GM20000 (cell line): ENCODE data around the gene PCBP4.

Source experiments
- DNase-seq: peaks from one replicate; pipeline ENCODE4 v3.0.0; 2012; ENCODE audit warnings: low spot score
- CTCF ChIP-seq: IDR thresholded peaks from 2 replicates; pipeline ENCODE4 v1.5.1; 2012; ENCODE audit warnings: mild to moderate bottlenecking, control low read depth; ENCODE audit errors: extremely low read depth, missing control alignments

The PCBP4 gene

DNA sequence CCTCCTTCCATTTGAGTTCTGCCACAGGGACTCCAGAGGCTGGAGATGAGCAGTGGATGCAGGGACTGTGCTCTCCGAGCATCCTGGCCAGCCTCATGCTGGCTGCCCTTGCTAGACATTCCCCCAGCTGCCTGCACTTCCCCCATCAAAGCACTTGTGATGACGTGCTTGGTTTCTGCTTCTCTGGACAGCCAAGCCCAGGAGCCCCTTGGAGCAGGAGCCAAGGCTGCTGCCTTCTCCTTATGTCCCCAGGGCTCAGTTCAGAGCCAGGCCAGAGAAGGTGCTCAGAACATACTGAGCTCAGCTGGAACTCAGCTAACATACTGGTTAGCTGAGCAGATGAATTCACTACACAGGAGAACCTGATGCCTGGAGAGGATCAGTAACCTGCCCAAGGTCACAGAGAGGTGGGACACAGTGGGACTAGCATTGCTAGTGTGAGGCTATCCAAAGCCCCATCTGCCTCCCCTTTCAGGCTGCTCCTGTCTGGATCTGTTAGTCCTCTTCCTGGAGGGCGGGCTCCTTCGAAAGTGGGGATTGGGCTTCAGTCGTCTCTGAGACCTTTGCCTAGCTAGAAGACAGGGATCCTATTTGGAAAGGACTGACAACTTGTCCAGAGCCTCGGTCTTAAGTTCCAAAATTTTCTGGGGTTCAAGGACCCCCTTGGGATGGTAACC is 4.3 kb downstream of the PCBP4 start:
- DNase-seq, result no peak
- TF ChIP-seq CTCF, result no peak

- no peak for DNase-seq
- TF ChIP-seq CTCF, result no peak
These were observed 5.4 kb downstream of the PCBP4 start for GRCh38 chr3:51961602-51962569.

DNA sequence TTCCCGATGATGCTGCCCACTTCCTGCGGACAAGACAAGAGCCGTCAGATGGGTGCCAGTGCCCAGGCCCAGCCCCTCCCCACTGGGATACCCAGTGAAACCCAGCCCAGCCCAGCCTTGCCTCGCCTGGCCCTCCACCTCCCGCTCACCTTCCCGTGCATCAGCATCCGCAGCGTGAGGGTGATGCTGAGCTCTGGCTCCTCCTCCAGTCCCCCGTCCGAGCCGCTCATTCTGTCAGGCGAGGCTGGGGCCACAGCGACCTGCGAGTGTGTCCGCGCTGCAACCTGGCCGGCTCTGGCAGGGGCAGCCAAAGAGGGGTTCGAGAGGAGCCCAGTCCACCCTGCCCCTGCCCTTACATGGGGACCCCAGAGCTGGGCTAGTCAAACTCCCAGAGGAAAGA is 6.2 kb downstream of the PCBP4 start:
- TF ChIP-seq CTCF, result no peak
- no peak for DNase-seq

DNA sequence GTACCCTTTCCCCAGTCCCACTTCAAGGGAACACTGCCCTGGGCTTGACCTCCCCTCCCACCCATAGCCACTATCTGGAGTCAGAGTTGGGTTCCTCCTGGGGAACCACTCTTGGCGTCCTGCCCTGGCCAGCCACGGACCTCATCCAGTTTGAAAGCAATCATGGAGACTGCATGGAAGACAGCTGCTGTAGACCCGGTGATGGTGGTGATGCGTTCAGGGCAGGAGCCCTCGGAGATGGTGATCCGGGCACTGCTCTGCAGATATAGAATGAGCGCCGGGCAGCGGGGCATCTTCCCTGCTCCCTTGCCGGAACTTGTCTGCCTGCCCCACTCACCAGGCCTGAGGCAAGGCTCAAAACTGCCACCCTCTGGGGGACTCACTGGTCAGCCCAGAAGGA is 6.9 kb downstream of the PCBP4 start:
- TF ChIP-seq CTCF, result no peak
- DNase-seq, result no peak

- no peak for DNase-seq
- no peak for TF ChIP-seq CTCF
These were observed 7.6 kb downstream of the PCBP4 start for GRCh38 chr3:51959651-51960050.

DNA sequence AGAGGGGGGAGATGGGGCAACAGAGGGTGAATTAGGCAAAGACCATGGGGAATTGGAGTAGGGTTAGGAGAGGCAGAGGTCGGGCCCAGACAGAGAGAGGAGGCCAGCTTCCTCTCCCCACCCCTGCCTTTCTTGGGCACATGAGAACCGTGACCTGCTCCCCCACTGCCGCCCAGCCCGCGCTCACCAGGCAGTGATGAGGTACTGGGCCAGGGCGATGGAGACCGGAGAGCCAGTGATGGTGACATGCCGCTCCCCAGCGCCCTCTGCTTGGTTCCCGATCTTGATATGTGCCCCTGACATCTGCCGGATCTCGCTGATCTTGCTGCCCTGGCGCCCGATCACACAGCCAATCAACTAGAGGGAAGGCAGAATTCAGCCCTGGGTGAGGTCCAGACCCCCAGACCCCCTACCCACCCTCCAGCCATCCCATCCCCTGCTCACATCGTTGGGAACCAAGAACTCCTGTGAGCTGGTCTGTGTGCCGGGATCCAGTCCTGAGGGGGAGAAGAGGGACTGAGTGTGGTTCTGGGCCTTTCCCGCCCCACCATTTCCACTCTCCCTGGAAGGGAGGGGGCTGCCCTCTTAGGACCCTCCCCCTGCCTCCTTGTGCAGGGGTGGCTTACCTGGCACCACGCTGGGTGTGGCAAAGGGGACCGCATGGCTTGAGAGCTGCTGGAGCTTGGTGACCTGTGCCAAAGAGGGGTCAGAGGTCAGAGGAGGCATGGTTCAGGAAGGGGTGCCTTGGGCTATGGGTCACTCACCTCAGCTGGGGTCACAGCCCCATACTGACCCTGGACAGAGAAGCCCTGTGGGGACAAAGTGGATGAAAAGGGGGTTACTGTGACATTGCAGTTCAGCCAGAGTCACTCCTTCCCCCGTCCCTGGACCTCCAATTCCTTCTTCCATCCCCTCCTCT is 8.4 kb downstream of the PCBP4 start:
- no peak for DNase-seq
- TF ChIP-seq CTCF, result no peak
